NCI-H748 (cell line): ENCODE measurements around the gene FGF14.
A peak's percentile ranks its signal among the peaks of the same experiment; 100 is the strongest.

Source experiments
- DNase-seq: peaks from one replicate; lab custom pipeline; 2025; ENCODE audit not compliant: unreplicated experiment; lab: John Stamatoyannopoulos, UW

The FGF14 gene

GRCh38 chr13:102311901-102312300 lies 89.9 kb downstream of the FGF14 start:
- no peak for DNase-seq

- no peak for DNase-seq
These were observed 90.4 kb downstream of the FGF14 start for GRCh38 chr13:102311419-102311796.

GRCh38 chr13:102310691-102311418 lies 91.0 kb downstream of the FGF14 start:
- no peak for DNase-seq

- DNase-seq, result peak; percentile 25
These were observed 92.7 kb downstream of the FGF14 start for GRCh38 chr13:102309110-102309509.

GRCh38 chr13:102302534-102302933 lies 99.3 kb downstream of the FGF14 start:
- DNase-seq, result no peak

GRCh38 chr13:102300379-102300778 lies 101.5 kb downstream of the FGF14 start:
- no peak for DNase-seq

- DNase-seq, result no peak
These were observed 102.5 kb downstream of the FGF14 start for GRCh38 chr13:102299366-102299765.

GRCh38 chr13:102298051-102298450 lies 103.8 kb downstream of the FGF14 start:
- DNase-seq, result no peak

GRCh38 chr13:102295316-102296048 lies 106.4 kb downstream of the FGF14 start:
- DNase-seq, result no peak

GRCh38 chr13:102294407-102295018 lies 107.3 kb downstream of the FGF14 start:
- no peak for DNase-seq

GRCh38 chr13:102293723-102294122 lies 108.1 kb downstream of the FGF14 start:
- no peak for DNase-seq

- no peak for DNase-seq
These were observed 110.1 kb downstream of the FGF14 start for GRCh38 chr13:102291587-102292218.

- no peak for DNase-seq
These were observed 112.2 kb downstream of the FGF14 start for GRCh38 chr13:102289606-102290005.

GRCh38 chr13:102286326-102286725 lies 115.5 kb downstream of the FGF14 start:
- DNase-seq, result no peak

GRCh38 chr13:102280366-102280765 lies 121.5 kb downstream of the FGF14 start:
- DNase-seq, result no peak

GRCh38 chr13:102277286-102277685 lies 124.6 kb downstream of the FGF14 start:
- DNase-seq, result no peak

- DNase-seq, result no peak
These were observed 125.4 kb downstream of the FGF14 start for GRCh38 chr13:102276404-102276803.

GRCh38 chr13:102275969-102276368 lies 125.9 kb downstream of the FGF14 start:
- DNase-seq, result no peak

GRCh38 chr13:102273111-102273510 lies 128.7 kb downstream of the FGF14 start:
- no peak for DNase-seq

GRCh38 chr13:102267191-102267590 lies 134.7 kb downstream of the FGF14 start:
- no peak for DNase-seq

GRCh38 chr13:102261809-102262208 lies 140.0 kb downstream of the FGF14 start:
- DNase-seq, result no peak

GRCh38 chr13:102261316-102261715 lies 140.5 kb downstream of the FGF14 start:
- DNase-seq, result no peak
